OCI-M2 (cell line): ENCODE measurements around the gene PGLYRP3.

Experiments used
- DNase-seq: peaks from one replicate; lab custom pipeline; 2025; ENCODE audit not compliant: unreplicated experiment; lab: John Stamatoyannopoulos, UW

The PGLYRP3 gene

DNA sequence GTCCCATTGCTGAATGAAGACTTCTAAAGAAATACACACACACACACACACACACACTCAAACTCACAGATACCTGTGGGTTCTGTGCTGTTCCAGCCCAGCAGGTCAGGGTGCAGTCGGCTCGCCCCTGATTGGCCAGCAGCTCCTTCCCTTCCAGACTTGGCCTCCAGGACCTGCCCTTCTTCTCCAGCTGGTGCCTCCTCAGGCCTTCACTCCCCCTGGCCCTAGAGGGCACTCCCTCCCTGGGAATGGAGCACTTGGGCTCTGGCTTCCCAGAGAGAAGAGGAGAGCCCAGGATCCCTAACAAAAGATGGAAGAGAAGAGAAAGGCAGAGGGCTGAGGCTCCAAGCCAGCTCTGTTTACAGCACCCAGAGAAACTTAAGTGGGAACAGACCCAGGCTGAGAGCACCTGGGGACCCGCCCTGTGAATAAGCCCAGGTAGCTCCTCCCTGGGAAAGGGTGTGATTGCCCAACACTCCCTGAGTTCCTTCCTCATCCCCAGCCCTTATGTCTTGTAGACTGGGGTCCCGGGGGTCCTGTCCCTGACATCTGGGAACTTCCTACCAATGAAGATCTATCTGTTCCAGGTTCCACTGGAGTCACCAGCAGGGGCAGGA is at the start of gene PGLYRP3:
TSS of gene PGLYRP3 (minus strand) at position 383 of the 617 bp plus-strand sequence. CDS start 2,287 bp downstream, outside the sequence.
- no peak for DNase-seq

- no peak for DNase-seq
These were observed 49.5 kb upstream of the PGLYRP3 start for GRCh38 chr1:153362187-153362775.

DNA sequence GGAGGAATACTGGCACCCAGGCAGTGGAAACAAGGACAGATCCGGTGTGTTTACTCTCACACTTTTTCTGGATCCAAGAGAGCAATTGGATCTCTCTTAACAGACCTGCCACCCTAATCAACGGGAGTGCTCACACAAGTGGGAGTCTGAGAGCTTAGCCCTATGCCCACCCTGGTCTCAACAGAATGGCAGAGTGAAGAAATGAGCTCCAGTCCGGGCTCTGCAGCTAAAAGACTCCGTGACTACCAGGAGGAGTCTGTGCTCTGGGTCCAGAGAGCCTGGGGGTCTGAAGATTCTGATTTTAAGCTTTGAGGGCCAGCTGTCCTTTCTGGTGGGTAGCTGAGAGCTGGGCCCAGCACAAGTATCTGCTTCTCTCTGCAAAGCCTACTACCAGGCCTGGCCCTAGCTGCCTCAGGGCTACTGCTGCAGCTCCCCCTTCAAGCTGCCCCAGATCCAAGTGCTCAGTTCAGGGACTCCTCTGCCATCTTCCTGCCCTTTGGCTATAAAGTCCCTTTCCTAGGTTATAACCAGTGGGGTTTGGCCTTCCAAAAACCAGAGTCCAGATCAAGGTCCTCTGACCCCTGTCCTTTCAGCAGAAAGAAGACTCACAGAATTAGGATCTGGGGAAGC is 48.8 kb upstream of the PGLYRP3 start:
- DNase-seq, result no peak

DNA sequence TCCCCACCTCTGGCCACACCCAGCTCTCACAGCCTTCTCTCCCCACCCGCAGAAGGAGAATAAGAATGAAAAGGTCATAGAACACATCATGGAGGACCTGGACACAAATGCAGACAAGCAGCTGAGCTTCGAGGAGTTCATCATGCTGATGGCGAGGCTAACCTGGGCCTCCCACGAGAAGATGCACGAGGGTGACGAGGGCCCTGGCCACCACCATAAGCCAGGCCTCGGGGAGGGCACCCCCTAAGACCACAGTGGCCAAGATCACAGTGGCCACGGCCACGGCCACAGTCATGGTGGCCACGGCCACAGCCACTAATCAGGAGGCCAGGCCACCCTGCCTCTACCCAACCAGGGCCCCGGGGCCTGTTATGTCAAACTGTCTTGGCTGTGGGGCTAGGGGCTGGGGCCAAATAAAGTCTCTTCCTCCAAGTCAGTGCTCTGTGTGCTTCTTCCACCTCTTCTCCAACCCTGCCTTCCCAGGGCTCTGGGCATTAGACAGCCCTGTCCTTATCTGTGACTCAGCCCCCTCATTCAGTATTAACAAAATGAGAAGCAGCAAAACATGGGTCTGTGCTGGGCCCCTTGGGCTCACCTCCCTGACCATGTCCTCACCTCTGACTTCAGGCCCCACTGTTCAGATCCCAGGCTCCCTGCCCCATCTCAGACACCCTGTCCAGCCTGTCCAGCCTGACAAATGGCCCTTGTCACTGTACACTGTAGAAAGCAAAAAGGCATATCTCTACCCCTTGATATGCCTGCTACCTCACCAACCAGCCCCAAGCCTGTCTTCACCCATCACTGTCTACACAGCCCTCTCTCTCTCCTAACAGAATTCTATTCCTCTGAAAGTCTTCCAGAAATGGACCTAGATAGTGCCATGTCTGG is 48.1 kb upstream of the PGLYRP3 start:
- DNase-seq, result no peak

DNA sequence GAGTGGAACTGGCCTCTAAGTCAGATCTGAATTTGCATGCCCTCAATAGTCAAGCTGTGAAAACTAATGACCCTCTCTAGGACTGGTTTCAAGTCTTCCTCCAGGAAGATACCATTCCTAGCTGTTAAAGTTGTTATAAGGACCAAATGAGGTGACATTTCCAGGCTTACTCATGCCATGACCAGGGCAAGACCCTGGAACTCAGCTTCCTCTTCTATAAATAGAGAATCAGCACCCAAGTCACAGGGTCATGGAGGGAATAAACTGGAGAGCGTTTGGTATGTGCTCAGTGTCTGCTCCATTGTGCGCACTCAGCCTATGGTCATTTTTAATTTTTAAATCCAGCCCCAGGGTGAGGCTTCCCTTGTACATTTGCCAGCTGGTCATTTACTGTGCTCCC is 47.4 kb upstream of the PGLYRP3 start:
- no peak for DNase-seq

GRCh38 chr1:153359241-153359640 is 46.5 kb upstream of the PGLYRP3 start:
- DNase-seq, result no peak

DNA sequence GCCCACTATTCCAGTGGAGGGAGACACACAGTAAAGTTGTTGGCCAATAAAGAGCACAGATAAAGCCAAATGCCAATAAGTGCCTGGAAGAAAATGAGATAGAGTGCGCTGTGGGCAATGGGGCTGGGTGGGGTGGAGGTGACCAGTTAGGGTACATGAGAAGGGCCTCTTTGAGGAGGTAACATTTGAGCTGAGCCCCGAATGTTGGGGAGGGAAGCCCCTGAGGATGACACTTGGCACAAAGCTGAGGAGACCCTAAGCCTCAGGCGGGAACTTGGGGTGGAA is 45.9 kb upstream of the PGLYRP3 start:
- no peak for DNase-seq

GRCh38 chr1:153357853-153358690 is 45.3 kb upstream of the PGLYRP3 start, which contains the start of gene S100A9:
TSS of gene S100A9 (plus strand) at chr1:153357854. CDS start at chr1:153358284, 430 bp downstream.
- no peak for DNase-seq

GRCh38 chr1:153357076-153357852 is 44.5 kb upstream of the PGLYRP3 start:
- DNase-seq, result no peak

GRCh38 chr1:153356392-153357075 is 43.8 kb upstream of the PGLYRP3 start:
- DNase-seq, result no peak

- DNase-seq, result no peak
These were observed 42.8 kb upstream of the PGLYRP3 start for GRCh38 chr1:153355445-153356071.

DNA sequence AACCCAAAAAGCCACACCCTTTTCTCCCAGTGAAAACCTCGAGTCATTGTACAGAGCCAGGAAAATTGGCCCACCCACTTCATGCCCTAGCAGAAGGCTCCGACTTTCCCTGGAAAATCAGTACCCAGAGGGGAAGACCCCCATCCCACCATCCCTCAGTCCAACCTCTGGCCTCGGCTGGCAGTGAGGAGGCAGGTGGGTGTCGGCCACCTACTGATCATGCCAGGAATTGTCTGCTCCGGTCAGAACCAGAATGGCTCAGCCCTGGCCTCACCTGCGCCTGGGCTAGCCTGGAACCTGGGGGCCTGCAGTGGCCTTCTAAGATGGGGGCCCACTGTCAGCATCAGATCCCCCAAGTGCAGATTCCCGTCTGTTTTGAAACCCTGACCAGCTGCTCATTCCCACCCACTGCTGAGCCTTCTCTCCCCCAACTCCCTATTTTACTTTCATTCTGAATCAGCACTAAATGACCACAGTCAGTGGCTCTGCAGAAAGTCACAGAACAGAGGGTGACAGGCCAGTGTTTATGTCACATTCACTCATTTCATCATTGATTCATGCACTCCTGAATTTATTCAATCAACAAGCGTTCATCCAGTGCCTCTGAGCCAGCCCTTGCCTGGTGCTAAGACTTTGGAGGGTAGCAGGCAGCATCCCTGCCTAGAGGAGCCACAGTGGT is 41.9 kb upstream of the PGLYRP3 start:
- DNase-seq, result no peak

- DNase-seq, result no peak
These were observed 40.6 kb upstream of the PGLYRP3 start for GRCh38 chr1:153353226-153353947.

GRCh38 chr1:153352523-153352922 is 39.8 kb upstream of the PGLYRP3 start:
- DNase-seq, result no peak

DNA sequence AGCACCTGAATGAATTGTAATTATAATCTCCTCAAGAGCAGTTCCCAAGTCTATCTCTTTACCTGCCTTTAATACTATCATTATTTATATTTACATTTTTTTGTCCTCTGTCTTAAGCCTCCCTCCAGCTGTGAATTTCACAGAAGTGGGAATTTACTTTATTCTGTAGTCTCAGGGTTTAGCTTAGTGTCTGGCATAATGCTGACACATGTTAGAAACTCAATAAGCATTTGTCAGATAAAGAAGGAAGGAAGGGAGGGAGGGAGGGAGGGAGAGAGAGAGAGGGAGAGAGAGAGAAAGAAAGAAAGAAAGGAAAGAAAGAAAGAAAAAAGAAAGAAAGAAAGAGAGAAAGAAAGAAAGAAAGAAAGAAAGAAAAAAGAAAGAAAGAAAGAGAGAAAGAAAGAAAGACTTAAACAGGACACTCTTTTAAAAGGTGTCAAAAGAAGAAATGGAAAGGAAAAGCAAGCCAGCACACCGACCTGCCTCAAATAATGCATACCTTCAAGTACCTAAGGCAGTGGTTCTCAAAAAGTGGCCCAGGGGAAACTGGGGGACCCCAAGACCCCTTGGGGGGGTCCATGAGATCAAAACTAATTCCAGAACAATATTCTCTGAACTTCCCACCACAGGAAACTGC is 37.7 kb upstream of the PGLYRP3 start:
- no peak for DNase-seq

GRCh38 chr1:153349363-153350320 is 36.9 kb upstream of the PGLYRP3 start:
- DNase-seq, result no peak
